ENCODE results near the gene PPFIBP2.

GRCh38 chr11:7522546-7522945, 8.7 kb downstream of the PPFIBP2 start:
- TF ChIP-seq CTCF (IDR thresholded peaks at IDR 0.05) (no peak), POLR2A (IDR thresholded peaks at IDR 0.05; ENCODE audit: low read depth) (no peak)

Data from esophagus muscularis mucosa (tissue), 3 donors.